Measurements from ENCODE around the gene CFAP77. TPM values are rescaled to one million over a fixed set of nuclear protein-coding genes. Genes with fewer than 3 reads are reported as not detected.

CFAP77 gene
- polyA plus RNA-seq, 2 donors, result not detected

- Histone ChIP-seq H3K27ac (ENCODE audit: low read depth in 2 of 2, low read length in 1 of 2) (no peak overlapping the region), H3K9me3 (ENCODE audit: control insufficient read depth in 2 of 2, insufficient read depth in 1 of 2, low read depth in 1 of 2, low read length in 1 of 2) (no peaks in the 10 kb centered on the region), H3K4me3 (ENCODE audit: low read depth in 1 of 2, low read length in 2 of 2) (no peak overlapping the region), H3K27me3 (ENCODE audit: control insufficient read depth in 1 of 2, insufficient read depth in 2 of 2, low read length in 2 of 2) (peaks cover 0 to 8% of the 10 kb centered on the region in 2 donors), H3K36me3 (ENCODE audit: control insufficient read depth in 2 of 2, insufficient read depth in 2 of 2, low read length in 1 of 2) (no peaks in the 10 kb centered on the region), H3K4me1 (ENCODE audit: control insufficient read depth in 2 of 2, insufficient read depth in 2 of 2, low read length in 1 of 2) (no peaks in the 10 kb centered on the region)
- 70 to 74% methylated on average over 6 of the region's 6 CpGs for WGBS, 2 donors
Observed at GRCh38 chr9:132440735-132441134, 30.7 kb downstream of the CFAP77 start.

GRCh38 chr9:132441404-132441803, 31.4 kb downstream of the CFAP77 start:
- peaks cover 0 to 8% of the 10 kb centered on the region in 2 donors for H3K27me3 ChIP-seq (ENCODE audit: control insufficient read depth in 1 of 2, insufficient read depth in 2 of 2, low read length in 2 of 2)
- H3K27ac ChIP-seq (ENCODE audit: low read depth in 2 of 2, low read length in 1 of 2), result no peak overlapping the region
- no peaks in the 10 kb centered on the region for H3K4me1 ChIP-seq (ENCODE audit: control insufficient read depth in 2 of 2, insufficient read depth in 2 of 2, low read length in 1 of 2)
- no peaks in the 10 kb centered on the region for H3K9me3 ChIP-seq (ENCODE audit: control insufficient read depth in 2 of 2, insufficient read depth in 1 of 2, low read depth in 1 of 2, low read length in 1 of 2)
- H3K4me3 ChIP-seq (ENCODE audit: low read depth in 1 of 2, low read length in 2 of 2), result no peak overlapping the region
- 45 to 46% methylated on average over 10 of the region's 10 CpGs for WGBS, 2 donors
- H3K36me3 ChIP-seq (ENCODE audit: control insufficient read depth in 2 of 2, insufficient read depth in 2 of 2, low read length in 1 of 2), result no peaks in the 10 kb centered on the region

GRCh38 chr9:132443951-132444607, 34.1 kb downstream of the CFAP77 start:
- Histone ChIP-seq H3K27me3 (ENCODE audit: control insufficient read depth in 1 of 2, insufficient read depth in 2 of 2, low read length in 2 of 2) (peaks cover 0 to 8% of the 10 kb centered on the region in 2 donors), H3K27ac (ENCODE audit: low read depth in 2 of 2, low read length in 1 of 2) (no peak overlapping the region), H3K4me3 (ENCODE audit: low read depth in 1 of 2, low read length in 2 of 2) (no peak overlapping the region), H3K9me3 (ENCODE audit: control insufficient read depth in 2 of 2, insufficient read depth in 1 of 2, low read depth in 1 of 2, low read length in 1 of 2) (no peaks in the 10 kb centered on the region), H3K36me3 (ENCODE audit: control insufficient read depth in 2 of 2, insufficient read depth in 2 of 2, low read length in 1 of 2) (no peaks in the 10 kb centered on the region), H3K4me1 (ENCODE audit: control insufficient read depth in 2 of 2, insufficient read depth in 2 of 2, low read length in 1 of 2) (no peaks in the 10 kb centered on the region)
- WGBS, 2 donors, result 54 to 58% methylated on average over 10 of the region's 10 CpGs

- WGBS, 2 donors, result 88 to 95% methylated on average over 3 of the region's 3 CpGs
- peaks cover 0 to 3% of the 10 kb centered on the region in 2 donors for H3K27me3 ChIP-seq (ENCODE audit: control insufficient read depth in 1 of 2, insufficient read depth in 2 of 2, low read length in 2 of 2)
- H3K36me3 ChIP-seq (ENCODE audit: control insufficient read depth in 2 of 2, insufficient read depth in 2 of 2, low read length in 1 of 2), result no peaks in the 10 kb centered on the region
- H3K4me1 ChIP-seq (ENCODE audit: control insufficient read depth in 2 of 2, insufficient read depth in 2 of 2, low read length in 1 of 2), result no peaks in the 10 kb centered on the region
- H3K4me3 ChIP-seq (ENCODE audit: low read depth in 1 of 2, low read length in 2 of 2), result no peak overlapping the region
- H3K9me3 ChIP-seq (ENCODE audit: control insufficient read depth in 2 of 2, insufficient read depth in 1 of 2, low read depth in 1 of 2, low read length in 1 of 2), result no peaks in the 10 kb centered on the region
- no peak overlapping the region for H3K27ac ChIP-seq (ENCODE audit: low read depth in 2 of 2, low read length in 1 of 2)
Observed at GRCh38 chr9:132446887-132447286, 36.9 kb downstream of the CFAP77 start.

- H3K4me1 ChIP-seq (ENCODE audit: control insufficient read depth in 2 of 2, insufficient read depth in 2 of 2, low read length in 1 of 2), result no peaks in the 10 kb centered on the region
- no peaks in the 10 kb centered on the region for H3K9me3 ChIP-seq (ENCODE audit: control insufficient read depth in 2 of 2, insufficient read depth in 1 of 2, low read depth in 1 of 2, low read length in 1 of 2)
- H3K27ac ChIP-seq (ENCODE audit: low read depth in 2 of 2, low read length in 1 of 2), result no peak overlapping the region
- no peaks in the 10 kb centered on the region for H3K36me3 ChIP-seq (ENCODE audit: control insufficient read depth in 2 of 2, insufficient read depth in 2 of 2, low read length in 1 of 2)
- no peak overlapping the region for H3K4me3 ChIP-seq (ENCODE audit: low read depth in 1 of 2, low read length in 2 of 2)
- H3K27me3 ChIP-seq (ENCODE audit: control insufficient read depth in 1 of 2, insufficient read depth in 2 of 2, low read length in 2 of 2), result no peaks in the 10 kb centered on the region
- WGBS, 2 donors, result 61 to 64% methylated on average over 20 of the region's 20 CpGs
Observed at GRCh38 chr9:132447346-132447745, 37.3 kb downstream of the CFAP77 start.

- no peaks in the 10 kb centered on the region for H3K27me3 ChIP-seq (ENCODE audit: control insufficient read depth in 1 of 2, insufficient read depth in 2 of 2, low read length in 2 of 2)
- H3K4me1 ChIP-seq (ENCODE audit: control insufficient read depth in 2 of 2, insufficient read depth in 2 of 2, low read length in 1 of 2), result no peaks in the 10 kb centered on the region
- no peak overlapping the region for H3K4me3 ChIP-seq (ENCODE audit: low read depth in 1 of 2, low read length in 2 of 2)
- no peaks in the 10 kb centered on the region for H3K9me3 ChIP-seq (ENCODE audit: control insufficient read depth in 2 of 2, insufficient read depth in 1 of 2, low read depth in 1 of 2, low read length in 1 of 2)
- H3K36me3 ChIP-seq (ENCODE audit: control insufficient read depth in 2 of 2, insufficient read depth in 2 of 2, low read length in 1 of 2), result no peaks in the 10 kb centered on the region
- no peak overlapping the region for H3K27ac ChIP-seq (ENCODE audit: low read depth in 2 of 2, low read length in 1 of 2)
- 87 to 88% methylated on average over 4 of the region's 4 CpGs for WGBS, 2 donors
Observed at GRCh38 chr9:132447902-132448301, 37.9 kb downstream of the CFAP77 start.

GRCh38 chr9:132451276-132451675, 41.3 kb downstream of the CFAP77 start:
- Histone ChIP-seq H3K27ac (ENCODE audit: low read depth in 2 of 2, low read length in 1 of 2) (no peak overlapping the region), H3K9me3 (ENCODE audit: control insufficient read depth in 2 of 2, insufficient read depth in 1 of 2, low read depth in 1 of 2, low read length in 1 of 2) (no peaks in the 10 kb centered on the region), H3K4me3 (ENCODE audit: low read depth in 1 of 2, low read length in 2 of 2) (no peak overlapping the region), H3K36me3 (ENCODE audit: control insufficient read depth in 2 of 2, insufficient read depth in 2 of 2, low read length in 1 of 2) (no peaks in the 10 kb centered on the region), H3K4me1 (ENCODE audit: control insufficient read depth in 2 of 2, insufficient read depth in 2 of 2, low read length in 1 of 2) (no peaks in the 10 kb centered on the region), H3K27me3 (ENCODE audit: control insufficient read depth in 1 of 2, insufficient read depth in 2 of 2, low read length in 2 of 2) (no peaks in the 10 kb centered on the region)
- 75 to 77% methylated on average over 7 to 10 of the region's 10 CpGs for WGBS, 2 donors

GRCh38 chr9:132456241-132456640, 46.2 kb downstream of the CFAP77 start:
- H3K4me3 ChIP-seq (ENCODE audit: low read depth in 1 of 2, low read length in 2 of 2), result no peak overlapping the region

GRCh38 chr9:132457504-132458236, 47.7 kb downstream of the CFAP77 start:
- H3K4me3 ChIP-seq (ENCODE audit: low read depth in 1 of 2, low read length in 2 of 2), result no peak overlapping the region
- H3K27me3 ChIP-seq (ENCODE audit: control insufficient read depth in 1 of 2, insufficient read depth in 2 of 2, low read length in 2 of 2), result peaks cover 0 to 6% of the 10 kb centered on the region in 2 donors
- WGBS, 2 donors, result 51 to 54% methylated on average over 36 of the region's 36 CpGs
- H3K9me3 ChIP-seq (ENCODE audit: control insufficient read depth in 2 of 2, insufficient read depth in 1 of 2, low read depth in 1 of 2, low read length in 1 of 2), result no peaks in the 10 kb centered on the region
- H3K27ac ChIP-seq (ENCODE audit: low read depth in 2 of 2, low read length in 1 of 2), result no peak overlapping the region
- no peaks in the 10 kb centered on the region for H3K4me1 ChIP-seq (ENCODE audit: control insufficient read depth in 2 of 2, insufficient read depth in 2 of 2, low read length in 1 of 2)
- H3K36me3 ChIP-seq (ENCODE audit: control insufficient read depth in 2 of 2, insufficient read depth in 2 of 2, low read length in 1 of 2), result no peaks in the 10 kb centered on the region

More at GRCh38 chr9:132456241-132456640, 46.2 kb downstream of the CFAP77 start:
- Histone ChIP-seq H3K27ac (ENCODE audit: low read depth in 2 of 2, low read length in 1 of 2) (no peak overlapping the region), H3K36me3 (ENCODE audit: control insufficient read depth in 2 of 2, insufficient read depth in 2 of 2, low read length in 1 of 2) (no peaks in the 10 kb centered on the region), H3K4me1 (ENCODE audit: control insufficient read depth in 2 of 2, insufficient read depth in 2 of 2, low read length in 1 of 2) (no peaks in the 10 kb centered on the region), H3K27me3 (ENCODE audit: control insufficient read depth in 1 of 2, insufficient read depth in 2 of 2, low read length in 2 of 2) (peaks cover 0 to 6% of the 10 kb centered on the region in 2 donors), H3K9me3 (ENCODE audit: control insufficient read depth in 2 of 2, insufficient read depth in 1 of 2, low read depth in 1 of 2, low read length in 1 of 2) (no peaks in the 10 kb centered on the region)
- WGBS, 2 donors, result 60 to 76% methylated on average over 8 of the region's 8 CpGs

GRCh38 chr9:132458432-132458831, 48.4 kb downstream of the CFAP77 start:
- Histone ChIP-seq H3K27ac (ENCODE audit: low read depth in 2 of 2, low read length in 1 of 2) (no peak overlapping the region), H3K4me1 (ENCODE audit: control insufficient read depth in 2 of 2, insufficient read depth in 2 of 2, low read length in 1 of 2) (no peaks in the 10 kb centered on the region), H3K36me3 (ENCODE audit: control insufficient read depth in 2 of 2, insufficient read depth in 2 of 2, low read length in 1 of 2) (no peaks in the 10 kb centered on the region), H3K27me3 (ENCODE audit: control insufficient read depth in 1 of 2, insufficient read depth in 2 of 2, low read length in 2 of 2) (peaks cover 0 to 6% of the 10 kb centered on the region in 2 donors), H3K9me3 (ENCODE audit: control insufficient read depth in 2 of 2, insufficient read depth in 1 of 2, low read depth in 1 of 2, low read length in 1 of 2) (no peaks in the 10 kb centered on the region), H3K4me3 (ENCODE audit: low read depth in 1 of 2, low read length in 2 of 2) (no peak overlapping the region)
- WGBS, 2 donors, result 84 to 89% methylated on average over 8 of the region's 8 CpGs
